HepG2 (cell line): ENCODE measurements around the gene BCL2. TPM values are rescaled to one million over a fixed set of nuclear protein-coding genes. Genes with fewer than 3 reads are reported as not detected.

Experiments
- ATAC-seq: fragments of 200-7000 bp; cut with Tn5 transposase; 3 replicates; pipeline ENCODE4 v1.9.1; 2020; ENCODE audit warnings: mild to moderate bottlenecking, moderate library complexity
- BruUV-seq: library from RNA; stranded (reverse); fragments of 400-500 nt; replicated peaks from 2 replicates; lab custom pipeline; 2021; lab: Mats Ljungman, UMichigan
- CTCF ChIA-PET: fragments of 300-600 bp; formaldehyde crosslinking; extraction: SDS; loops from one replicate; lab custom pipeline; 2021; ENCODE audit warnings: low total read pairs, inconsistent platforms, low intra/inter-chr PET ratio; lab: Yijun Ruan, JAX
- POLR2A ChIA-PET: fragments of 350-600 bp; sonication (Branson Sonifier 250); formaldehyde crosslinking; loops from one replicate; lab custom pipeline; 2020; ENCODE audit warnings: antibody characterized with exemption, inconsistent platforms; lab: Yijun Ruan, JAX
- DNase-seq: peaks from one replicate; pipeline ENCODE4 v3.0.0-alpha.2; 2015; ENCODE audit warnings: low spot score
- FAIRE-seq: peaks from 3 replicates; lab custom pipeline; 2011; peaks lifted over from hg19 to GRCh38; lab: Jason Lieb, UNC
- H2AFZ ChIP-seq: one replicate; pipeline ENCODE4 v1.6.1; 2011; ENCODE audit warnings: low read length, inconsistent platforms
- H3K27ac ChIP-seq: fragments of 300-600 bp; 3 replicates; pipeline ENCODE4 v1.8.0; 2011; ENCODE audit warnings: mixed run types, mild to moderate bottlenecking, mixed read lengths, low read length, inconsistent platforms; ENCODE audit not compliant: insufficient read depth; ENCODE audit errors: extremely low read length
- H3K27me3 ChIP-seq, 2 experiments: fragments of 200-600 bp in 1 of 2; 2 replicates in 1 of 2; 3 replicates in 1 of 2; pipeline versions ENCODE4 v1.6.0 to v1.8.0; 2011; ENCODE audit warnings: low read length in 2 of 2, mild to moderate bottlenecking in 2 of 2, moderate library complexity in 2 of 2, inconsistent platforms in 1 of 2; ENCODE audit not compliant: insufficient read depth in 2 of 2, control insufficient read depth in 1 of 2
- H3K36me3 ChIP-seq, 2 experiments: fragments of 200-600 bp in 1 of 2; replicated peaks in 1 of 2; 2 replicates in 1 of 2; 3 replicates in 1 of 2; pipeline versions ENCODE4 v1.5.1 to v1.8.0; 2011; ENCODE audit warnings: low read length in 2 of 2, inconsistent platforms in 1 of 2; ENCODE audit not compliant: insufficient read depth in 2 of 2, control insufficient read depth in 1 of 2
- H3K4me1 ChIP-seq: 2 replicates; pipeline ENCODE4 v1.5.1; 2012; ENCODE audit warnings: low read length, inconsistent platforms; ENCODE audit not compliant: insufficient read depth
- H3K4me2 ChIP-seq: 2 replicates; pipeline ENCODE4 v1.6.0; 2011; ENCODE audit warnings: low read depth, low read length, inconsistent platforms
- H3K4me3 ChIP-seq, 3 experiments: fragments of 200-600 bp in 1 of 3; sonication (generic), shearing (Covaris generic) in 1 of 3; replicated peaks in 1 of 3; 2 replicates each; pipeline ENCODE4 v1.5.1; 2011 to 2016; ENCODE audit warnings: low read length in 3 of 3, inconsistent platforms in 2 of 3, low read depth in 2 of 3, mild to moderate bottlenecking in 2 of 3, control low read depth in 1 of 3, mixed read lengths in 1 of 3; ENCODE audit not compliant: insufficient read depth in 1 of 3
- H3K79me2 ChIP-seq: one replicate; pipeline ENCODE4 v1.6.1; 2011; ENCODE audit warnings: low read length, inconsistent platforms; ENCODE audit not compliant: insufficient read depth
- H3K9ac ChIP-seq: 2 replicates; pipeline ENCODE4 v1.6.0; 2011; ENCODE audit warnings: mild to moderate bottlenecking, low read depth, low read length, inconsistent platforms; ENCODE audit not compliant: insufficient read depth
- H3K9me3 ChIP-seq: 2 replicates; pipeline ENCODE4 v1.5.1; 2012; ENCODE audit warnings: mild to moderate bottlenecking, low read length
- H4K20me1 ChIP-seq: 2 replicates; pipeline ENCODE4 v1.6.0; 2011; ENCODE audit warnings: inconsistent platforms, mild to moderate bottlenecking, low read length, moderate library complexity; ENCODE audit not compliant: insufficient read depth
- AGO2 ChIP-seq: fragments of 200-400 bp; formaldehyde crosslinking; optimal IDR thresholded peaks from 2 replicates; pipeline ENCODE3; 2017; ENCODE audit warnings: mild to moderate bottlenecking, low read depth, low read length, moderate library complexity
- CBX1 ChIP-seq: IDR thresholded peaks from one replicate; pipeline ENCODE4 v1.6.1; 2016; ENCODE audit warnings: antibody characterized with exemption, low read depth
- CENPT ChIP-seq: sonication (generic); formaldehyde crosslinking; IDR thresholded peaks from 2 replicates; pipeline ENCODE4 v1.8.0; 2022; ENCODE audit warnings: low read depth, mild to moderate bottlenecking, moderate library complexity, missing genetic modification reagents
- DZIP1 ChIP-seq: sonication (generic); formaldehyde crosslinking; IDR thresholded peaks from 2 replicates; pipeline ENCODE4 v1.5.0; 2020; ENCODE audit warnings: mild to moderate bottlenecking, missing genetic modification reagents
- E2F2 ChIP-seq: sonication (generic); formaldehyde crosslinking; IDR thresholded peaks from 2 replicates; pipeline ENCODE4 v1.4.0; 2020; ENCODE audit warnings: missing genetic modification reagents, borderline replicate concordance
- HES4 ChIP-seq: sonication (generic); formaldehyde crosslinking; IDR thresholded peaks from 2 replicates; pipeline ENCODE4 v1.9.0; 2021; ENCODE audit warnings: mild to moderate bottlenecking, missing genetic modification reagents, borderline replicate concordance
- JDP2 ChIP-seq: sonication (generic); formaldehyde crosslinking; IDR thresholded peaks from 2 replicates; pipeline ENCODE4 v1.8.1; 2022; ENCODE audit warnings: missing genetic modification reagents, borderline replicate concordance
- NFE2L2 ChIP-seq: fragments of 150-350 bp; IDR thresholded peaks from 2 replicates; pipeline ENCODE4 v1.6.1; 2014; ENCODE audit warnings: low read length
- TBX2 ChIP-seq: sonication (generic); formaldehyde crosslinking; IDR thresholded peaks from 2 replicates; pipeline ENCODE4 v1.5.0; 2020; ENCODE audit warnings: missing genetic modification reagents, mild to moderate bottlenecking, borderline replicate concordance
- YY1 ChIP-seq: IDR thresholded peaks from 2 replicates; pipeline ENCODE4 v1.6.1; 2011; ENCODE audit warnings: low read length, low read depth, moderate library complexity, mild to moderate bottlenecking; ENCODE audit not compliant: insufficient read depth, insufficient replicate concordance
- ZMYM3 ChIP-seq: sonication (generic); formaldehyde crosslinking; IDR thresholded peaks from 2 replicates; pipeline ENCODE4 v1.5.1; 2020; ENCODE audit warnings: mild to moderate bottlenecking, missing genetic modification reagents
- ZNF577 ChIP-seq: sonication (generic); formaldehyde crosslinking; IDR thresholded peaks from 2 replicates; pipeline ENCODE4 v1.4.0; 2020; ENCODE audit warnings: mild to moderate bottlenecking, low read depth, missing genetic modification reagents, borderline replicate concordance
- ZSCAN20 ChIP-seq: sonication (generic); formaldehyde crosslinking; IDR thresholded peaks from 2 replicates; pipeline ENCODE4 v1.4.0; 2020; ENCODE audit warnings: missing genetic modification reagents, mild to moderate bottlenecking, borderline replicate concordance
- WGBS: methylation state at CpG from one replicate; pipeline ENCODE4 v1.1.6; 2017; ENCODE audit warnings: low lambda C conversion rate; 5-methylcytosine and 5-hydroxymethylcytosine counted together
- in situ Hi-C: cut with HindIII; loops from 2 replicates; pipeline ENCODE4 v1.10.0; 2017; ENCODE audit warnings: low pct_unique_long_range_greater_than_20kb; ENCODE audit not compliant: extremely low pct_ligation_motif_present
- intact Hi-C: fragments of 100-400 bp; cut with micrococcal nuclease; formaldehyde crosslinking; loops from one replicate; pipeline ENCODE4 v1.10.0; 2022; ENCODE audit not compliant: unreplicated experiment
- polyA plus RNA-seq, 8 experiments: library from polyadenylated mRNA; depleted of rRNA in 3 of 8; stranded (reverse) in 7 of 8; unstranded in 1 of 8; fragments of >200 nt; fragmentation: Illumina TruSeq in 4 of 8; extraction: Trizol in 4 of 8; gene quantifications; 2 replicates each; pipeline versions ENCODE4 v1.2.1 to v1.2.3, GENCODE V29; 2011 to 2016; ENCODE audit warnings: low read depth in 4 of 8, missing spikeins in 1 of 8, mixed read lengths in 1 of 8; ENCODE audit not compliant: insufficient read depth in 1 of 8
- total RNA-seq, 5 experiments: library from RNA; depleted of rRNA; stranded (reverse); fragments of >200 nt; fragmentation: Illumina TruSeq; extraction: Trizol; gene quantifications; 2 replicates each; pipeline ENCODE4 v1.2.3, GENCODE V29; 2016; ENCODE audit warnings: low read depth in 1 of 5

Gene BCL2
- total and polyA plus RNA-seq, 2 of the 13 experiments (the other 11 are each of a cell fraction or from before 2014, with no cell fraction given), result 0.07 to 0.53 TPM

- TF ChIP-seq TBX2, result no peak
- no peak for TF ChIP-seq CENPT (CRISPR knock-in tag)
- TF ChIP-seq JDP2 (CRISPR knock-in tag), result no peak
- no peak for TF ChIP-seq DZIP1 (CRISPR knock-in tag)
- TF ChIP-seq NFE2L2, result no peak
- no peak for TF ChIP-seq ZMYM3 (CRISPR knock-in tag)
- no peak for TF ChIP-seq ZSCAN20 (CRISPR knock-in tag)
These were observed 84.7 kb downstream of the BCL2 start (continued) for GRCh38 chr18:63234841-63235240.

GRCh38 chr18:63234432-63234831 is 85.1 kb downstream of the BCL2 start:
- TF ChIP-seq CBX1, result no peak
- TF ChIP-seq HES4 (CRISPR knock-in tag), result no peak
- no peak for TF ChIP-seq YY1
- TF ChIP-seq AGO2, result no peak
- no peak for TF ChIP-seq ZNF577 (CRISPR knock-in tag)
- no peak for TF ChIP-seq E2F2
- FAIRE-seq, result no peak

More at GRCh38 chr18:63234432-63234831, 85.1 kb downstream of the BCL2 start:
- 29% methylated on average over 5 of the region's 5 CpGs for WGBS
- no peaks in the 10 kb centered on the region for H3K36me3 ChIP-seq
- H3K9ac ChIP-seq, result no peak overlapping the region
- H3K4me3 ChIP-seq, result no peak overlapping the region
- H4K20me1 ChIP-seq, result no peaks in the 10 kb centered on the region
- no TSS peak for BruUV-seq
- no peaks in the 10 kb centered on the region; a peak in 1 of 5 replicates for H3K27me3 ChIP-seq
- DNase-seq, result no peak
- H3K4me1 ChIP-seq, result peaks cover 17% of the 10 kb centered on the region
- no peak for ATAC-seq
- H3K4me2 ChIP-seq, result no peak overlapping the region
- ChIA-PET CTCF (no interaction called here), POLR2A (no interaction called here)
- in situ Hi-C loops (no loop called here), intact Hi-C loops (no loop called here)
- no peaks in the 10 kb centered on the region for H3K79me2 ChIP-seq
- H3K27ac ChIP-seq, result no peak overlapping the region
- H2AFZ ChIP-seq, result no peak overlapping the region
- no peaks in the 10 kb centered on the region for H3K9me3 ChIP-seq
